ENCODE data around the gene CRTC3.

DNA sequence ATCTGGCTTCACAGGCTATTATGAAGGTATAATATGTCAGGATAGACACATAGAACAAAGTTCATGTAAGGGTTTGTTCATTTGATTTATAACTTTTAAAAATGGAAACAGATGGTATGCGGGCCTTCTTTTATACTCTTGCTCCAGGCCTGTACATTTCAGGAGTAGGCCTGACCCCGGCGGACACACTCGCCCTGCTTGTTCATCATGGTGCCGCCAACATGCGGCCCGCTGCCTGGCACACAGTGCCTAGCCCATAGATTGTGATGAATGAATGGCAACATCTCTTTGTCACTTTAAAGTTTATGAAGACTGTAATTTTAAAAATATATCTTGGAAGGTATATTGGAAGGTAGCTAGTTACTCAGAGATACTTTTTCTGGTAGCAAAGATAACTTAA is 95.3 kb downstream of the CRTC3 start:
- TF ChIP-seq, protein P1, sequence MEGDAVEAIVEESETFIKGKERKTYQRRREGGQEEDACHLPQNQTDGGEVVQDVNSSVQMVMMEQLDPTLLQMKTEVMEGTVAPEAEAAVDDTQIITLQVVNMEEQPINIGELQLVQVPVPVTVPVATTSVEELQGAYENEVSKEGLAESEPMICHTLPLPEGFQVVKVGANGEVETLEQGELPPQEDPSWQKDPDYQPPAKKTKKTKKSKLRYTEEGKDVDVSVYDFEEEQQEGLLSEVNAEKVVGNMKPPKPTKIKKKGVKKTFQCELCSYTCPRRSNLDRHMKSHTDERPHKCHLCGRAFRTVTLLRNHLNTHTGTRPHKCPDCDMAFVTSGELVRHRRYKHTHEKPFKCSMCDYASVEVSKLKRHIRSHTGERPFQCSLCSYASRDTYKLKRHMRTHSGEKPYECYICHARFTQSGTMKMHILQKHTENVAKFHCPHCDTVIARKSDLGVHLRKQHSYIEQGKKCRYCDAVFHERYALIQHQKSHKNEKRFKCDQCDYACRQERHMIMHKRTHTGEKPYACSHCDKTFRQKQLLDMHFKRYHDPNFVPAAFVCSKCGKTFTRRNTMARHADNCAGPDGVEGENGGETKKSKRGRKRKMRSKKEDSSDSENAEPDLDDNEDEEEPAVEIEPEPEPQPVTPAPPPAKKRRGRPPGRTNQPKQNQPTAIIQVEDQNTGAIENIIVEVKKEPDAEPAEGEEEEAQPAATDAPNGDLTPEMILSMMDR (IDR thresholded peaks at IDR 0.05) = no peak
- no peak for TF ChIP-seq POLR2A (IDR thresholded peaks at IDR 0.05)

All from testis (tissue), 2 donors.